Activated CD8-positive, alpha-beta memory T cell treated with anti-CD3 and anti-CD28 coated beads, Interleukin-2, amount 50 U/mL, for 24 hours (primary cell): ENCODE data around the gene PAIP2B.

Experiments
- DNase-seq: peaks from one replicate; pipeline ENCODE4 v3.0.0-alpha.2; 2020; ENCODE audit errors: extremely low read depth

PAIP2B gene

GRCh38 chr2:71153585-71154224, 73.2 kb downstream of the PAIP2B start:
- no peak for DNase-seq

GRCh38 chr2:71151620-71152019, 75.3 kb downstream of the PAIP2B start:
- no peak for DNase-seq

GRCh38 chr2:71150082-71150816, 76.7 kb downstream of the PAIP2B start:
- no peak for DNase-seq

DNA sequence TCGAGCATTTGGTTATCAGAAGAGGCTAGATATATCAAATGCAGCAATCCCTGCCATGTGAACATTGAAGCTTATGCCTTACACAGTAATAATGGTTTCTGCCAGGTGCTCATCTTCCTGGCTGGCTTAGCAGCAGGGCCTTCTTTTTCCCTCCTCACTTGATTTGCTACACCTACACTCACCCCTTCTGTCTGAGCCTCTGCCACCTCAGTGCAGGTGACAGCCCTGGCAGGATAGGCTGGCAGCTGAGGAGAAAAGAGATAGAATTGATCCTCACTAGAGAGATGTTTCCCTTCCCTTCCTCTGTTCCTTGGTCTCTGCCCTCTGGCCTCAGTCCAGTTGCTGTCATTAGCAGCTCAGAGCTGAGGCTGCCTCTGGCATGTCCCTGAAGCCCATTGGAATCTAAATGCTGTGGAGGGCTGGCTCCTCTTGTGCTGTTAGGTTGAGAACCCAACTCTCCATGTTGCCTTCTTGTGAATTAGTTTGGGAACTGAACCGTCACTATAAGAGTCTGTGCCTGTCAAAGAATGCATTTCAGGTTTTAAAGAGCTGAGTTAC, 78.3 kb downstream of the PAIP2B start:
- DNase-seq: no peak

DNA sequence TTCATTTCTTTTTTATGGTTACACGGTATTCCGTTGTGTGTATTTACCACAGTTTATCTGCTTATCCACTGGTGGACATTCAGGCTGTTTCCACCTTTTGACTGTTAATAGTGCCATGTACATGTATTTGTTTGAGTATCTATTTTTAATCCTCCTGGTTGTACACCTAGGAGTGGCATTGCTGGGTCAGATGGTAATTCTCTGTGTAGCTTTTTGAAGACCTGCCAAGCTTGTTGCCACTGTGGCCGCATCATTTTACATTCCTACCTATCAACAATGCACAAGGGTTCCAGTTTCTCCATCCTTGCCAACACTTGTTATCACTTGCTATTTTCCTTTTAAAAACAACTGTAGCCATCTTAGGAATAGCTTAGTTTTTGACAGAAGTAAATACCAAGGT, 83.1 kb downstream of the PAIP2B start:
- no peak for DNase-seq

DNA sequence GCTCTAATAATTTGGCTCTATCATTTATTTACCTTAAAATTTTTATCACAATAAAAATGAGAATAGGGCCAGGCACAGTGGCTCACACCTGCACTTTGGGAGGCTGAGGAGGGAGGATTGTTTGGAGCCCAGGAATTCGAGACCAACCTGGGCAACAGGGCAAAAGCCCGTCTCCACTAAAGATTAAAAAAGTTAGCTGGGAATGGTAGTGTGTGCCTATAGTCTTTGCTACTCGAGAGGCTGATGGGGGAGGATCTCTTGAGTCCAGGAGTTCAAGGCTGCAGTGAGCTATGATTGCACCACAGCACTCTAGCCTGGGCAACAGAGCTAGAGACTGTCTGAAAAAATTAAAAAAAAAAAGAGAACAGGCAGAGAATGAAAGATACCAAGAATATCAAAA, 90.7 kb downstream of the PAIP2B start:
- no peak for DNase-seq

DNA sequence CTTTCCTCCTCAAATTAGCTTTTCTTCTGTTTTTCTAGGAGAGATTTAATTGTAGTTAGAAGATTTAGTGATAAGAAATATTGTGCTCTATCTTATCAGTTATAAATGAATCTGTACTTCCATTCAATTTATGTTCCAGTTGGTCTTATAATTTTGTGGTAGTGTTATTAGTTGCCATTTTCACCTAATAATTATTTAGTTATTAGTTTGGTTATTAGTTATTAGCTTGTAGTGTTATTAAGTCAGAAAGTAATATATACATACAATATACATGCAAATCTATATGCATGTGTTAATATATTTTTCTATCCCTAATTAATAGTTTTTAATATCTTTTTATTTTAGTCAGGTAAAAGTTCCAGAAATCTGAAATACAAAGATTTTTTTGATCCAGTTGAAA, 93.3 kb downstream of the PAIP2B start:
- no peak for DNase-seq
